Posterior cingulate gyrus (tissue), 11 donors: ENCODE data around the gene KMO.

Source experiments
- DNase-seq, 10 donors: peaks; one replicate each; pipeline versions ENCODE4 v3.0.0 to v3.0.0-alpha.2; 2020 to 2021; ENCODE audit warnings: mixed read lengths in 3 of 10
- intact Hi-C: fragments of 100-400 bp; cut with DNase I; formaldehyde crosslinking; loops from one replicate; pipeline ENCODE4 v1.15.1; 2023

Gene KMO

GRCh38 chr1:241614572-241614971, 82.4 kb downstream of the KMO start:
- no peak for DNase-seq
- intact Hi-C loops = loop anchor here (10.0 kb wide), 1 partner anchor 380 kb away; the partner anchor contains the start of gene MAP1LC3C

- no peak for DNase-seq
- intact Hi-C loops = loop anchor here (10.0 kb wide), 1 partner anchor 379 kb away; the partner anchor contains the start of gene MAP1LC3C
Observed at GRCh38 chr1:241615043-241615974, 83.1 kb downstream of the KMO start.

GRCh38 chr1:241617426-241617825, 85.2 kb downstream of the KMO start:
- DNase-seq = no peak
- intact Hi-C loops = loop anchor here (10.0 kb wide), 1 partner anchor 377 kb away; the partner anchor contains the start of gene MAP1LC3C

GRCh38 chr1:241622669-241623068, 90.5 kb downstream of the KMO start:
- intact Hi-C loops = no loop called here
- DNase-seq = no peak

GRCh38 chr1:241624935-241625334, 92.8 kb downstream of the KMO start:
- intact Hi-C loops = loop anchor here (5.0 kb wide), 1 partner anchor 93 kb away; the partner anchor contains the start of gene KMO
- no peak for DNase-seq

- intact Hi-C loops = loop anchor here (5.0 kb wide), 1 partner anchor 95 kb away; the partner anchor contains the start of gene KMO
- DNase-seq = no peak
Observed at GRCh38 chr1:241627453-241628259, 95.5 kb downstream of the KMO start.

- DNase-seq = no peak
- intact Hi-C loops = no loop called here
Observed at GRCh38 chr1:241630005-241630404, 97.8 kb downstream of the KMO start.

GRCh38 chr1:241630476-241630875, 98.3 kb downstream of the KMO start:
- intact Hi-C loops = no loop called here
- no peak for DNase-seq

- intact Hi-C loops = no loop called here
Observed at GRCh38 chr1:241630899-241631298, 98.7 kb downstream of the KMO start.

GRCh38 chr1:241631674-241632073, 99.5 kb downstream of the KMO start:
- no peak for DNase-seq
- intact Hi-C loops = no loop called here

More at GRCh38 chr1:241630899-241631298, 98.7 kb downstream of the KMO start:
- no peak for DNase-seq

GRCh38 chr1:241632987-241633386, 100.8 kb downstream of the KMO start:
- intact Hi-C loops = no loop called here

GRCh38 chr1:241635556-241636152, 103.5 kb downstream of the KMO start:
- intact Hi-C loops = no loop called here
- no peak for DNase-seq

More at GRCh38 chr1:241632987-241633386, 100.8 kb downstream of the KMO start:
- DNase-seq = no peak

GRCh38 chr1:241636291-241636690, 104.1 kb downstream of the KMO start:
- intact Hi-C loops = no loop called here
- DNase-seq = no peak

GRCh38 chr1:241637046-241637590, 104.9 kb downstream of the KMO start:
- no peak for DNase-seq
- intact Hi-C loops = no loop called here

GRCh38 chr1:241637604-241638003, 105.4 kb downstream of the KMO start:
- intact Hi-C loops = no loop called here
- DNase-seq = no peak

GRCh38 chr1:241638099-241638682, 106.0 kb downstream of the KMO start:
- intact Hi-C loops = no loop called here
- no peak for DNase-seq

- intact Hi-C loops = no loop called here
- no peak for DNase-seq
Observed at GRCh38 chr1:241638909-241639622, 106.9 kb downstream of the KMO start.

- intact Hi-C loops = loop anchor here (5.0 kb wide), 1 partner anchor 208 kb away; the partner anchor contains the start of gene EXO1
- DNase-seq = peak in 5 of 10 donors; percentile 7 to 85 (median 28)
Observed at GRCh38 chr1:241639623-241640148, 107.5 kb downstream of the KMO start.
